HUES6 (cell line): ENCODE results near the gene RCAN1.

Source experiments
- H3K27ac ChIP-seq: 2 replicates; pipeline ENCODE4 v1.7.0; 2013; ENCODE audit warnings: low read depth, mild to moderate bottlenecking, low read length, inconsistent platforms
- H3K27me3 ChIP-seq: 2 replicates; pipeline ENCODE4 v1.6.1; 2013; ENCODE audit warnings: low read length; ENCODE audit not compliant: control insufficient read depth, insufficient read depth
- H3K36me3 ChIP-seq: 2 replicates; pipeline ENCODE4 v1.6.1; 2013; ENCODE audit warnings: low read length; ENCODE audit not compliant: control insufficient read depth, insufficient read depth
- H3K4me1 ChIP-seq: 2 replicates; pipeline ENCODE4 v1.6.1; 2013; ENCODE audit warnings: low read length; ENCODE audit not compliant: control insufficient read depth, insufficient read depth
- H3K4me3 ChIP-seq: 2 replicates; pipeline ENCODE4 v1.5.1; 2013; ENCODE audit warnings: low read depth, low read length
- H3K9ac ChIP-seq: one replicate; pipeline ENCODE4 v1.6.1; 2013; ENCODE audit warnings: mild to moderate bottlenecking, low read length
- H3K9me3 ChIP-seq: 2 replicates; pipeline ENCODE4 v1.6.1; 2013; ENCODE audit warnings: low read depth, low read length; ENCODE audit not compliant: control insufficient read depth, insufficient read depth

The RCAN1 gene

DNA sequence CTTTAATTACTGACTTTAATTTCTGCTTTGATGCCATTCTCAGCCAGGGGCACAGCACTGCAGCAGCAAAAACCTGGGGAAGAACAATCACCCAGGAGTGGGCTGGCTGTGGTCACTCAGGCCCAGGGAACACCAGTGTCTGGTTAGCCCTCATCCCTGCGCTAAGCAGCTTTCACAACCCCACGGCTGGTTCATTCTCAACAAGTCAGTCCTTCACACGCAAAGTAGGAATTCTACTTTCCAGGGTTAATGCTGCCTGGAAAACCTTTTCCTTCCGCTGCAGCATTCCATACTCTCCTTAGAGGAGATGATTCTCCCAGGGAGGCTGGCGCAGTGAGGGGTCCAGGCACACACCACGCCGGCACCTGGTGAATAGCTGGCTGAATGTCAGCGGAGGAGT is 78.6 kb downstream of the RCAN1 start:
- Histone ChIP-seq H3K4me3 (no peak overlapping the region), H3K27me3 (no peaks in the 10 kb centered on the region), H3K4me1 (peaks cover 7% of the 10 kb centered on the region), H3K9ac (no peak overlapping the region), H3K27ac (no peak overlapping the region), H3K9me3 (no peaks in the 10 kb centered on the region), H3K36me3 (no peaks in the 10 kb centered on the region)

DNA sequence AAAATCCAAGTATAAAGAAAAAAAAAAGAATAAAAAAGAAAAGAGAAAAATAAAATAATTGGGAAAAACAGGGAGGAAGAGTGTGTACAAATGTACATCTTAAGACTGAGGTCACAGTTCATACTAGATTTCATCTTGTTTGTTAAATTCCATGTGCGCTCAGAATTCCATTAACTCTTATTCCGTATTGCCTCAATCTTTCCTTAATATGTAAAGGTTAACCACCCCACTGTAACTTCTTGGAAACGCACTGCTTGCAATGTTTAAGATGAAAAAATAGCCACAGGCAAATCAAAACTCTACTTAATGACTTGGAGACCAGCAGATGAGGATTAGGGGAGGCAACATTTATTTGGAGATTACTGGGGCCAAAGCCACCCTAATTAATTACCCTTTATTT is 79.0 kb downstream of the RCAN1 start:
- H3K36me3 ChIP-seq = no peaks in the 10 kb centered on the region
- peaks cover 7% of the 10 kb centered on the region for H3K4me1 ChIP-seq

DNA sequence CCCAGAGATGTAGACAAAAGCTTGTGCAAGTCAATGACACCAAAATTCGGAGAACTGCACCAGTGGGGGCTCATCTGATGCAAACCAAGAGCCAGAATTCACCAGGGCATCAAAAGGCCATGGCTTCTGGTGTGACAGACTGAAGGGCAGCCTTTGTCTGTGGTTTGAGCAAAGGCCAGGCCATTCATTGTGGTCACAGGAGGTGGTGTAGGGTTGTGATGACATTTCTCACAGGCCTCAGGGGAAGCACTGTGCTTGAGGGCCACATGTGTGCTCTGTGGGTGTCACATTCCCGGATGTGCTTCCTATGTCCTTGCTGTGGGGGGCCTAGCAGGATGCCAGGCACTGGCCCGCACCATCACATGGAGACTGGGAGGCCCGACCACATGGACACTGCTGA is 80.4 kb downstream of the RCAN1 start:
- H3K4me1 ChIP-seq = peaks cover 7% of the 10 kb centered on the region
- H3K36me3 ChIP-seq = no peaks in the 10 kb centered on the region
- H3K27me3 ChIP-seq = no peaks in the 10 kb centered on the region
- no peak overlapping the region for H3K27ac ChIP-seq
- no peak overlapping the region for H3K4me3 ChIP-seq
- H3K9ac ChIP-seq = no peak overlapping the region
- H3K9me3 ChIP-seq = no peaks in the 10 kb centered on the region

More for the DNA sequence above, 79.0 kb downstream of the RCAN1 start:
- H3K4me3 ChIP-seq = no peak overlapping the region
- H3K9me3 ChIP-seq = no peaks in the 10 kb centered on the region
- H3K27me3 ChIP-seq = no peaks in the 10 kb centered on the region
- no peak overlapping the region for H3K9ac ChIP-seq
- H3K27ac ChIP-seq = no peak overlapping the region

DNA sequence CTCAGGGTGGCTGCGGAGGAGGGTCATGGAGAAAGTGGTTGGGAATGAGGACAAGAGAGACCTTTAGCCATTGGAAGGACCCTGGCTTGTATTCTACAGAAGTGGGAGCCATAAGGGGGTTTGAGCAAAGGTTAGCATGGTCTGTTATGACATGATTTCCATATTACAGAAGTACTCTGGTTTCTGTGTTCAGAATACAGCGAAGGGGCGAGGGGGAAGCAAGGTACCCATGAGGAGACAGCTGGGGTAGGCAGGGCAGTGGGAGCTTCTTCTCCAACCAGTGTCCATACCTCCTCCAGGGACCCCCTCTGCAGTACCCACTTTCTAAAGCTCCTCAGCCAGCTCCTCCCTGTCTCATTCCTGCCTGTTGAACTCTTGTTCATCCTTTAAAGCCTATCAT is 81.0 kb downstream of the RCAN1 start:
- H3K36me3 ChIP-seq = no peaks in the 10 kb centered on the region
- H3K4me1 ChIP-seq = peaks cover 7% of the 10 kb centered on the region
- no peaks in the 10 kb centered on the region for H3K27me3 ChIP-seq
- no peaks in the 10 kb centered on the region; the same call in 1 of the 2 replicates for H3K9me3 ChIP-seq
- no peak overlapping the region for H3K27ac ChIP-seq
- no peak overlapping the region for H3K9ac ChIP-seq
- H3K4me3 ChIP-seq = no peak overlapping the region

DNA sequence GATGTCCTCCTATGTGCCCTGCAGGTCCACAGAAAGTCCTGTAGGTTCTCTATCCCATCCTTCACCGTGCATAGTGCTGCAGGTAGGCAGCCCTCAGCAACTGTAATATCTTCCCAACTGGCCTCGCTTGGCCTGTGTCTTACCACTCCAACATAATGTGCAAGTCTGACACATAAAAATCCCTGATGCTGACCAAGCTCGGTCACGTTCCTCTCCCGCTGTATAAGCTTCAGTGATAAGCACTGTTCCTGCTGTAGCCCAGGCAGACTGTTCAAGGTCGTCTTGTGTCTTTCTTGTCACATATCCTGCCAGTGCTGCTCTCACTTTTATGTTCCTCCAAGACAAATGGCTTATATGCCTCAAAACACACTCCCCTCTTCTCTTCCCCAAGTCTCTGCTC is 83.5 kb downstream of the RCAN1 start:
- H3K27me3 ChIP-seq = no peaks in the 10 kb centered on the region
- no peak overlapping the region for H3K9ac ChIP-seq
- no peak overlapping the region for H3K4me3 ChIP-seq
- no peaks in the 10 kb centered on the region for H3K36me3 ChIP-seq
- peaks cover 14% of the 10 kb centered on the region for H3K4me1 ChIP-seq
- no peak overlapping the region for H3K27ac ChIP-seq
- peaks cover 5% of the 10 kb centered on the region; the same call in 1 of the 2 replicates for H3K9me3 ChIP-seq

DNA sequence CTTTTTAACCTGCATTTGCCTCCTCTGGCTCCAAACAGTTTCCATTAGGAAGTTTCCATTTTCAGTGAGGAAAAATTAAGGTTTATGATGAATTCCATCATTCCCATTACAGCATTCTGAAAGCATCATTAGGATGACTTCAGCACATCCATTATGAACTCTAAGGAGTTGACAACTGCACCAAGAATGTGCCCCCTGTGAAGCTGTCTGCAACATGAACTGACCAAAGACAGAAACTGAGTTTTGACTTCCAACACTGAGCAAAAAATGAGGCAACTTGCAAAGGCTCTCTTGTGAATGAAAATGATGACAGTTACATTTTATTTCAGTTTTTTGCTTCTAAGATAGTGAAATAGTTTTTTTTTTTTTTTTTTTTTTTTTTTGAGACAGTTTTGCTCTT is 84.7 kb downstream of the RCAN1 start:
- Histone ChIP-seq H3K4me1 (peaks cover 21% of the 10 kb centered on the region), H3K27ac (no peak overlapping the region), H3K36me3 (no peaks in the 10 kb centered on the region), H3K4me3 (no peak overlapping the region), H3K27me3 (0 out of 2 replicates have a peak, but pooled peaks cover 3% of the 10 kb centered on the region), H3K9ac (no peak overlapping the region), H3K9me3 (peaks cover 5% of the 10 kb centered on the region; the same call in 1 of the 2 replicates)

DNA sequence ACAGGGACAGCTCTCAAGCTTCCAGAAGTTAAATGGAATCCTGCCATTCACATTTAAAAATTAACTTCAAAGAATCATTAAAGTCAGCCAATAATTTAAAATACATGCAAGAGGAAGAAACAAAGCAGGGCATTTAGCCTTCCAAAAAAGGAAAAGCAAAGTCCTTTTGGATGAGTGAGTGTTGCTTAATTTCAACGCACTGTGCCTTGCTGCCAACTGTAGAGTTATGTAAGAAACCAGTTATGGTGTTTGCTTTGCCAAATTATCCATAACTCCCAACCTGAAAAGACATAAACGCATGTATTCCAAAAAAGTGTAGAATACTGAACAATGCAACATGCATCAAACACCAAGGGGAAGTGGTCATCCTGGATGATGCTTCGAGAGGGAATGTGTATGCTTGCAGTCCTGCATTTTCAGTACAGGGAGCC is 86.8 kb downstream of the RCAN1 start:
- peaks cover 37% of the 10 kb centered on the region for H3K4me1 ChIP-seq
- H3K9me3 ChIP-seq = peaks cover 5% of the 10 kb centered on the region; the same call in 1 of the 2 replicates
- no peaks in the 10 kb centered on the region for H3K36me3 ChIP-seq
- 0 out of 2 replicates have a peak, but pooled peaks cover 6% of the 10 kb centered on the region for H3K27me3 ChIP-seq
- no peak overlapping the region for H3K27ac ChIP-seq
- H3K4me3 ChIP-seq = no peak overlapping the region
- no peak overlapping the region for H3K9ac ChIP-seq

DNA sequence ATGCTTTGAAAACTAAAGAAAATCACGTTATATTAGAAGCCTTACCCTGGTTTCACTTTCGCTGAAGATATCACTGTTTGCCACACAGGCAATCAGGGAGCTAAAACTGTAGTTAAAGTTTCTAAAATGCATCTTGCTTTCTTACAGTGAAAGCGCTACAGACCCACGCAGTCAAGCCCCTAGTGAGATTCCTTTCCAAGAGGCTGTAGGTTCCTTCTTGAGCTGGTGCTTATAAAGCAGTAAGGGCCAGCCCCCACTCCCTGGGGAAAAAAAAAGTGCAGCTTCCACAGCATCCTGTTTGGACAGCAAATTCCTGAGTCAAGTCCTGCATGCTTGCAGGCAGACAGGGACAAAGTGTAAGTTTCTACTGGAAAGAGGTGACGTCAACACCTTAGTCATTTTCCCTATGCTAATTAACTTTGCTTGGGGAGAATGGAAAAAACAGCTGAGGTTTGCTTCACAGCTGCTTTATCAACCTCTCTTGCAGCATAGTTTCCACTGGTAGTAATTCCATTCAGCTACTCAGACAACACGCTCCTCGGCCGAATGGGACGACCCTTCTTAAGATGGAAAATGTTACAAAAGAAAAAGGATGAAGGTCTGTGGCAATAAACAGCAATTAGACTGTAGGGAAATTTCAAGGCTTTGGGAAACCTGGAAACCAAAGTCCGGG is 88.2 kb downstream of the RCAN1 start:
- H3K27me3 ChIP-seq = 0 out of 2 replicates have a peak, but pooled peaks cover 6% of the 10 kb centered on the region
- peak overlapping the region; percentile 59; the same call in 1 of the 2 replicates for H3K27ac ChIP-seq
- peaks cover 5% of the 10 kb centered on the region; the same call in 1 of the 2 replicates for H3K9me3 ChIP-seq
- H3K4me3 ChIP-seq = peak overlapping the region; percentile 21; the same call in 1 of the 2 replicates
- peaks cover 50% of the 10 kb centered on the region for H3K4me1 ChIP-seq
- H3K9ac ChIP-seq = peak overlapping the region; percentile 63
- H3K36me3 ChIP-seq = no peaks in the 10 kb centered on the region

DNA sequence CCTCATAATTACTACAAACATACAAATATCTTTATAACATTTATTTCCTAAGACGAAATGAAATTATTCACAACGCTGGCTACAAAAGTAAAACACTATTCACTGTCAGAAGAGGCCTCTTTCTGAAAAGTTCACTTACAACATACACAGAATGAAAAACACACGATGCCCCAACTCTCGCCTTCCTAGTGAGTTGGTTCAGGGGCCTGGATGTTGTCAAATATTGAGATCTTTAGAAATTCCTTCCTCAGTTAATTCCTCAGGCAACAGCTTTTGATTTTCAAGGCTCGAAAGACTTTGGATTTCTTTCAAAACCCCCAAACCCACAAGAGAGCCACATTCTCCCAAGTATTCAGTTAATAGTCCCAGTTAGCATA is 88.7 kb downstream of the RCAN1 start:
- no peaks in the 10 kb centered on the region for H3K36me3 ChIP-seq
- peaks cover 5% of the 10 kb centered on the region; the same call in 1 of the 2 replicates for H3K9me3 ChIP-seq
- H3K4me1 ChIP-seq = peaks cover 53% of the 10 kb centered on the region
- 0 out of 2 replicates have a peak, but pooled peaks cover 6% of the 10 kb centered on the region for H3K27me3 ChIP-seq
- peak overlapping the region; percentile 59; the same call in 1 of the 2 replicates for H3K27ac ChIP-seq
- peak overlapping the region; percentile 63 for H3K9ac ChIP-seq
- peak overlapping the region; percentile 21; the same call in 1 of the 2 replicates for H3K4me3 ChIP-seq

DNA sequence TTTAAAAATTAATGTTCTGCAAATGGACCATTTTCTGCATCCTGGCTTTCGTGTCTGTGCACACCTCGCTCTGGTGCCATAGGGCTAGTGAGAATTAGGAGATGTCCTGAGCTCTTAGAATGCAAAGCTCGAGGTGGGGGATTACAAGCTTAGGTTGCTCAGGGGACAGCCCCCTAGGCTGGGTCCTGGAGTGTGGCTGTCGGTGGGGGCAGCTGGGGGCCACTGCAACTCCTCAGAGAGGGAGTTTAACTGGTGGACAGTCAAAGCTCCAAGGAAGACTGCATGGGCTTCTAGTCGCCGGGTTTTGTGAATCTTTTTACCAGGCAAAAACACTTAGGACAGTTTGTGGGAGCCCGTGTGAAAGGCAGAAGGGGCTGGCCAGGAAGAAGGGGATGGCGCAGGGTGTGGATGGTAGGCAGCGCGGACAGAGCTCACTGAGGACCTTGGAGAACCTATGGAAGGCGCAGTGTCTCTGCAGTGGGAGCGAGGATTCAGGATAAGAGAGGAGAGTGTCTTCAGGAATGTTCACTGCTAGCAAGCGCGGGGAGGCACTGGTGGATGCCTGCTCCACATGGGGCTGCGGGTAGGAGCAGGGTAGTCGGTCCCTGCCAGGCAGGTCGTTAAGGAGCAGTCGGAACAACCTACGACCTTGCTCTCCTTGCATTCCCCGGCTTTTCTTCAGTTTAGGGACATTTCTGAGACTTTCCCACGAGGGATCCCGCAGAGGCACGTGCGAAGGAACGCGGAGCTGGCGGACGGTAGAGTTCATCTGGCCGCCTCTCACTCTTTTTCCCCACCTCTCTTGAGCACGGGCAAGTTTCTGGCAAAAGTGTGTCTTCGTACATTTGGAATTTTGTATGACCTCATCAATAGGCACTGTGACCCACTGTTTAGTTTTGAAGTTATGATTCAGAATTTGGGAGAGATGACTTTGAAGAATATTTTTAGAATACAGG is 90.0 kb downstream of the RCAN1 start:
- Histone ChIP-seq H3K4me1 (peaks cover 62% of the 10 kb centered on the region), H3K27me3 (0 out of 2 replicates have a peak, but pooled peaks cover 6% of the 10 kb centered on the region), H3K9me3 (peaks cover 5% of the 10 kb centered on the region; the same call in 1 of the 2 replicates), H3K27ac (no peak overlapping the region), H3K9ac (peak overlapping the region; percentile 1), H3K36me3 (no peaks in the 10 kb centered on the region), H3K4me3 (peak overlapping the region; percentile 32)
